ENCODE measurements around the gene ZNF865. TPM values are rescaled to one million over a fixed set of nuclear protein-coding genes. Genes with fewer than 3 reads are reported as not detected.

Gene ZNF865
- total RNA-seq, 4 donors from 2014 or later, result 7.5 to 15.4 (median 10.2) TPM

DNA sequence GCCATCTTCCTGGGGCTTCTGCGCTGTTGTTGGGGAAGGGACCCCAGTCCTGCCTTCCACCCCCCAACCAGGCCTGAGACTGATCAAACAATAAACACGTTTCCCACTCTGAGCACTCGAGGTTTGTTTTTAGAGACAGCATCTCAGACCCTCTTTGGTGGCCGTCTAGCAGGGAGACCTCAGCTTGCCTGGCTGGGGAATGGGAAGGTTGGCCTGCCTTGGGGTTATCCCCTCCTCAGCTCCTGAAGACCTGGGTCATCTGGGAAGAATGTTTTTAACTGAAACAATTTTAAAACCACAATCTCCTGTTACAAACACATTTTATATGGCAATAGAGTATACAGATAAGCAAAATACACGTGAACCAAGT, 40.0 kb downstream of the ZNF865 start:
- WGBS, result 63% methylated on average over 5 of the region's 5 CpGs
- TF ChIP-seq POLR2AphosphoS5 (IDR thresholded peaks at IDR 0.05) (no peak), POLR2A (IDR thresholded peaks at IDR 0.05; ENCODE audit: low read depth) (no peak), EP300 (IDR thresholded peaks at IDR 0.05) (no peak)
- TF ChIP-seq, protein P1, sequence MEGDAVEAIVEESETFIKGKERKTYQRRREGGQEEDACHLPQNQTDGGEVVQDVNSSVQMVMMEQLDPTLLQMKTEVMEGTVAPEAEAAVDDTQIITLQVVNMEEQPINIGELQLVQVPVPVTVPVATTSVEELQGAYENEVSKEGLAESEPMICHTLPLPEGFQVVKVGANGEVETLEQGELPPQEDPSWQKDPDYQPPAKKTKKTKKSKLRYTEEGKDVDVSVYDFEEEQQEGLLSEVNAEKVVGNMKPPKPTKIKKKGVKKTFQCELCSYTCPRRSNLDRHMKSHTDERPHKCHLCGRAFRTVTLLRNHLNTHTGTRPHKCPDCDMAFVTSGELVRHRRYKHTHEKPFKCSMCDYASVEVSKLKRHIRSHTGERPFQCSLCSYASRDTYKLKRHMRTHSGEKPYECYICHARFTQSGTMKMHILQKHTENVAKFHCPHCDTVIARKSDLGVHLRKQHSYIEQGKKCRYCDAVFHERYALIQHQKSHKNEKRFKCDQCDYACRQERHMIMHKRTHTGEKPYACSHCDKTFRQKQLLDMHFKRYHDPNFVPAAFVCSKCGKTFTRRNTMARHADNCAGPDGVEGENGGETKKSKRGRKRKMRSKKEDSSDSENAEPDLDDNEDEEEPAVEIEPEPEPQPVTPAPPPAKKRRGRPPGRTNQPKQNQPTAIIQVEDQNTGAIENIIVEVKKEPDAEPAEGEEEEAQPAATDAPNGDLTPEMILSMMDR (IDR thresholded peaks at IDR 0.05), result no peak

DNA sequence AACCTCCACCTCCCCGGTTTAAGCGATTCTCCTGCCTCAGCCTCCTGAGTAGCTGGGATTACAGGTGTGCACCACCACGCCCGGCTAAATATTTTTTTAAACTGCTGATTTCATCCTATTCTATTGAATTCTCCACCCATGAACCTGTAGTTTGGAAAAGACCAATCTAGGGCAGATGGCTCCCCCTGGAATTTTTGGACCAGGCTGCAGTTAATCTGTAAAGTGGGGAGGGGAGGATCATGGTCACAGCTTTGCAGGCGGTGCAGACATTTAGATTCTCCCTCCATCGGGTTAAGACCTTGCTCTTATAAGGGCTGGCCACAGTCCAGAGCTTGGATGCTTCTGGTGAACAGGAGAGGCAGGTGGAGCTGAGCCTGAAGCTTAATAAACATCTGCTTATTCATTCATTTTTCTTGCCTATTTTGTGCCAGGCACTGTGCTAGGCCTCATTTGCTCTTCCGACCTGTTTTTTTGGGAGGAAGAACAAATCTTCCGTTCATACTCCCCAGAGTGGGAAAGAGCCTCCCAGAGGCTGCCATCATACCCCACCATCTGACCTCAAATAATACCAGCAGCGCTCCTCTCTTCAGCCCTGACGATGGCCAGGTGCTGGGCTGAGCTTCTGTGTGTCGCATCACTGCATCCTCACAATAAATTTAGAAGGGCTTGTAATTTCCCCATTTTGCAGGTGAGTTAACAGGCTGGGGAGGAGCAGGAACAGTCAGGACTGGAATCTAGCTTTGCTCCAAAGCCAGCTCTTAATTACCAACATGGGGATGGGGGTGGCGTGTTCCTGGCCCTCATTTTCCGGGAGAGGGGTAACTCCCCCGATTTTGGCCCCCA, 41.7 kb downstream of the ZNF865 start:
- Histone ChIP-seq H3K4me3 (peak overlapping the region; percentile 74 to 97 (median 86)), H3K9me3 (no peaks in the 10 kb centered on the region), H3K4me1 (peaks cover 42 to 74% (median 65%) of the 10 kb centered on the region in 4 donors), H3K27me3 (no peaks in the 10 kb centered on the region), H3K36me3 (peaks cover 0 to 38% (median 17%) of the 10 kb centered on the region in 4 donors), H3K27ac (replicated peaks in 1 of 4) (peak overlapping the region; percentile 83 to 94 (median 86))
- no peak for DNase-seq (ENCODE audit: extremely low spot score)
- TF ChIP-seq EP300 (IDR thresholded peaks at IDR 0.05) (no peak), POLR2A (IDR thresholded peaks at IDR 0.05; ENCODE audit: low read depth) (no peak), POLR2AphosphoS5 (IDR thresholded peaks at IDR 0.05) (no peak)
- TF ChIP-seq, protein P1 (IDR thresholded peaks at IDR 0.05), result no peak
- WGBS, result 41% methylated on average over 14 of the region's 14 CpGs
- intact Hi-C loops (cut with DNase I), result no loop called here

More for the DNA sequence above, 40.0 kb downstream of the ZNF865 start:
- no peak for DNase-seq (ENCODE audit: extremely low spot score)
- Histone ChIP-seq H3K27me3 (no peaks in the 10 kb centered on the region), H3K4me3 (no peak overlapping the region), H3K9me3 (no peaks in the 10 kb centered on the region), H3K27ac (replicated peaks in 1 of 4) (no peak overlapping the region), H3K4me1 (peaks cover 48 to 82% (median 75%) of the 10 kb centered on the region in 4 donors), H3K36me3 (peaks cover 0 to 23% (median 12%) of the 10 kb centered on the region in 4 donors)
- intact Hi-C loops (cut with DNase I), result no loop called here

DNA sequence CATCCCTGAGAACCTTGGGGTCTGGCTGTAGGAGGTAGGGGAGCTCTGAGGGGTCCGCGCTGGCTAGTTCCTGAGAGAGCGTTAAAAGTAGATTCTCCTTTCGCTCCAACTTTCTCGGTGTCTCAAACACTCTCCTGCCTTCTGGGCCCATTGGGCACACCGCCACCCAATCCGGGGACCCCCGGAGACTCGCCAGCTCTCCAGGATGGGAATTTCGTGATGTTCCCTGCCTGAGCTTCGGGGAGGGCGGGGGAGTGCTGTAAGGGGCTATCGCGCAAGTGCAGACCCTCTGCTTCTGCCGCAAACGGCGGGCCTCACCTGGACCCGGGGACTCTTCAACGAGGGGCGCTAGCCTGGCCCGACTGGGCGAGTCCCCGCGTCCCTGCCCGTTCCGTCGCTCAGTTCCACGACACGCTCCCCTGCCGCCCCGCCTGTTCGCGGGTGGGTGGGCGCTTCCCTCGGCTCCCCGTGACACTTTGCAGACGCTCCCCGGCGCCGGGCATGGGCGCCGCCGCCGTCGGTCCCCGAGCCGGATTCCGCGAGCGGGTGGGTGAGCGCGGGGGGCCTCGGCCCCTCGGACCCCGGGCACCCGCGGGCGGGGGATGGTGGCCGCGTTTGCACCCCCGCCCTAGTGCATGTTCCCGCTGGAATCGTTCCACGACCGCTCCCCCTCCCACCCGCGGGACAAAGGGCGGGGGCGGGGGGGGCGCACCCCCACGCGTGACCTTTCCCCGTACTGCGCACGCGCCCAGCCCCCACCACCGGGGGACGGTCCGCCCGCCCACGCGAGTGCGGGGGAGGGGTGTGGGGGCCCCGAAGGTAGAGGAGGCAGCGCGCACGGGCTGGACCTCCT, 42.5 kb downstream of the ZNF865 start, which contains the start of gene CCDC106:
Gene CCDC106, plus strand, starts transcription at position 481 of the 853 bp plus-strand sequence. CDS start 835 bp downstream, outside the sequence.
- intact Hi-C loops (cut with DNase I), result no loop called here
- H3K27ac ChIP-seq (replicated peaks in 1 of 4), result peak within 1 kb of the TSS; percentile 83 to 94 (median 86)
- no peaks in the 10 kb centered on the region for H3K9me3 ChIP-seq
- peaks cover 36 to 73% (median 61%) of the 10 kb centered on the region in 4 donors for H3K4me1 ChIP-seq
- TF ChIP-seq EP300 (IDR thresholded peaks at IDR 0.05) (no peak), POLR2A (IDR thresholded peaks at IDR 0.05; ENCODE audit: low read depth) (no peak), POLR2AphosphoS5 (IDR thresholded peaks at IDR 0.05) (peak; percentile 7 to 53)
- TF ChIP-seq, protein P1 (IDR thresholded peaks at IDR 0.05), result peak in 1 of 3 experiments; percentile 6
- no peak for DNase-seq (ENCODE audit: extremely low spot score)
- WGBS, result 0% methylated on average over 7 of the region's 87 CpGs
- H3K36me3 ChIP-seq, result peaks cover 0 to 43% (median 20%) of the 10 kb centered on the region in 4 donors
- no peaks in the 10 kb centered on the region for H3K27me3 ChIP-seq
- H3K4me3 ChIP-seq, result peak within 1 kb of the TSS; percentile 74 to 97 (median 86)

DNA sequence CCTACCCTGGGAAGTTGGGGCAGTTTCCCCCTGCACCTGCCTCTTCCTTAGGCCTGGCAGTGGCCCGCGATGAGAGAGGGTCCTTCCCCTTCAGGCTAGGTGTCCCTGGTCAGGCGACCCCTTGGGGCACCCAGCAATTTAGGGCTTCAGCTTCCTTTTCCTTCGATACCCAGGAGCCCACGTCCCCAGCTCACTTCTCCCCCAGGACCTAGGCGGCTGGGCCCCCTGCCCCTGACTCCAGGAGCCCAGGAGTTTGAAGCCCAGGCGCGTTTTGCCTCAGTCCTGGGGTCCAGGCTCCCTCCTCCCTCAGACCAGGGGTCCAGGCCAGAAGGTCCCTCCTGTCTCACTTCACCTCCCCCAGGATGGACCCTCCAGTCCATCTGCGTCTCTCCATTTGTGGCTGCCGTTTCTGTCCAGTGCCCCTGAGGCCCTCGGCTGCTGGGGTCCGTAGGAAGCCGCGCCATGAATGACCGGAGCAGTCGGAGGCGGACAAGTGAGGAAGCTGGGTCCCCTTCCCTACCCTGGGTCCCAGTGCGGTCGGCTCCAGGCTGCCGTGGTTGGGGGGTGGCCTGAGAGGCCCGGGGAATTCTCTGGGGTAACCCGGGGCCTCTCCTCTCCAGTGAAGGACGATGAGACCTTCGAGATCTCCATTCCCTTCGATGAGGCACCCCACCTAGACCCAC, 43.3 kb downstream of the ZNF865 start:
- H3K27ac ChIP-seq (replicated peaks in 1 of 4), result peak overlapping the region; percentile 83 to 94 (median 86)
- WGBS, result 22% methylated on average over 11 of the region's 25 CpGs
- intact Hi-C loops (cut with DNase I), result no loop called here
- no peak for DNase-seq (ENCODE audit: extremely low spot score)
- H3K4me1 ChIP-seq, result peaks cover 38 to 72% (median 63%) of the 10 kb centered on the region in 4 donors
- peaks cover 0 to 43% (median 20%) of the 10 kb centered on the region in 4 donors for H3K36me3 ChIP-seq
- peak overlapping the region; percentile 74 to 97 (median 86) for H3K4me3 ChIP-seq
- TF ChIP-seq EP300 (IDR thresholded peaks at IDR 0.05), result no peak
- TF ChIP-seq, protein P1 (IDR thresholded peaks at IDR 0.05), result no peak
- no peak for TF ChIP-seq POLR2A (IDR thresholded peaks at IDR 0.05; ENCODE audit: low read depth)
- no peak for TF ChIP-seq POLR2AphosphoS5 (IDR thresholded peaks at IDR 0.05)
- no peaks in the 10 kb centered on the region for H3K9me3 ChIP-seq
- no peaks in the 10 kb centered on the region for H3K27me3 ChIP-seq
